GM18502 (cell line): Measurements from ENCODE around the gene KCNK2.

Experiments
- ATAC-seq: cut with Tn5 transposase; IDR thresholded peaks from one replicate; pipeline ENCODE4 v1.9.1; 2021; ENCODE audit warnings: mild to moderate bottlenecking; ENCODE audit not compliant: unreplicated experiment, poor library complexity

KCNK2 gene

GRCh38 chr1:215094381-215094780 lies 11.8 kb downstream of the KCNK2 start:
- ATAC-seq, result no peak

- ATAC-seq, result no peak
Measured at GRCh38 chr1:215095524-215095923, 13.0 kb downstream of the KCNK2 start.

GRCh38 chr1:215101511-215101910 lies 19.0 kb downstream of the KCNK2 start:
- no peak for ATAC-seq

DNA sequence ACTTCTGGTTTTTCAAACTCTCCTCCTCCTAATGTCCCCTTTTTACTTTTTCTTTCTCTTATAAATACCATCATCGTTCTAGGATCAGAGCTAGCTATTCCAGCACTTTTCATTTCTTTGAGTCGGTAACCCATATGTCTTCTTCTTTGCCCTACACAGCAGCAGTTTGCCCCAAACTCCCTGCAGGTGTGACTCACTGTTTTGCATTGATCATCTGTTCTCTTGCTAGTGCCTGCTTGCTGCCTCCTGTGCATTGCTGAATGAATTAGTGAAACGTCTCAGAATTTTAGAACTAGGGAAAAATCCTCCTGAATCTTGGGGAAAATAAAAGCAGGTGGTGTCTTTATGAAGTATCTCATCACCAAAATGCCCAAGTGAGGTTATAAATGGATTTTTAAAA lies 21.7 kb downstream of the KCNK2 start:
- ATAC-seq, result no peak

- ATAC-seq, result no peak
Measured at GRCh38 chr1:215106067-215106466, 23.5 kb downstream of the KCNK2 start.

DNA sequence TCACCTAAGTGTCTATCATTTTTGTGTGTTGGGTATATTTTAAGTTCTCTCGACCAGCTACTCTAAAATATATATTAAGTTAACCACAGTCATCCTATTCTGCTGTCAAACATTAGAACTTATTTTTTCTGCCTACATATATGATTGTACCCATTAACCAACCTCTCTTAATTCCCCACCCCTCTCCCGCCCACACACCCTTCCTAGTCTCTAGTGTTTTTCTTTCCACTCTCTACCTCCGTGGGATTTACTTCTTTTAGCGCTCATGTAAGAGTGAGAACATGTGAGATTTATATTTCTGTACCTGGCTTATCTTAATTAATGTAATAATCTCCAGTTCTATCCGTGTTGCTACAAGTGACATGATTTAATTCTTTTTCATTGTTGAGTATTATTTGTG lies 26.6 kb downstream of the KCNK2 start:
- no peak for ATAC-seq

DNA sequence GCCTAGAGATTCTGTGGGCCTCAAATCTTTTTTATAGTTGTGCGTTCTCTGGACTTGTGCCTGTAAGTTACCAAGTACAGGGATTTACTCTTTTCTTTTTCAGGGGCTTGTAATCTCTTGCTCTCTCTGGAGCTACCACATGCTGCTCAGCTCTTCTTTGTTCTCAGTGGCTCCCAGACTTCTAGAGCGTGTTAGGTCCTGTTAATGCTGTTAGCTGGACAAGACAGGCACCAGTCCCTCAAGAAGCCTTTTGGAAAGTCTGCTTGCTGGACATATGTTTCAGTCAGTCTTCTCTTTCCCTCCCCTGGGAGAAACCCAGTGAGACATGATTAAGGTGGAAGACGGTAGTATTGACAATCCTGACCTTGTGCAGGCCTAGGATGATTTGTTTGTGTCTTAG lies 29.4 kb downstream of the KCNK2 start:
- ATAC-seq, result no peak

GRCh38 chr1:215113776-215114153 lies 31.2 kb downstream of the KCNK2 start:
- peak; percentile 60 for ATAC-seq

GRCh38 chr1:215114154-215114933 lies 31.8 kb downstream of the KCNK2 start:
- ATAC-seq, result no peak

DNA sequence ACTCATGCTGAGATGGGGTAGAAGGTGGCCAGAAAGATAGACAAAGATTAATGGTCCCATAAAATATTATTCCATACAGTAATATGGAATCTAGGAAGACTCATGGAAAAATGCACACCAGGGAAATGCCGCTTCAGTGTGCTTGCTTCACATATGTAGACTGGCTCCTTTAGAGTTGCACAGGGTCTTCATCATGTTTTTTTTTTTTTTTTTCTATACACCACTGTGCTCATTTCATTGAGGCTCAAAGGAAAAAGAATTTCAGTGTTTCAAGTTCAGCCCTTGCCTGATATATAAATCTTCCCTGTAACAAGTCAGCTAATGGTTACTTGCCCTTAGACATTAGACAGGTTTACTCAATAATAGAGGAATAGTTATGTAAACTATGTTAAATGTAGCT lies 33.2 kb downstream of the KCNK2 start:
- ATAC-seq, result no peak

- no peak for ATAC-seq
Measured at GRCh38 chr1:215118081-215118480, 35.5 kb downstream of the KCNK2 start.

DNA sequence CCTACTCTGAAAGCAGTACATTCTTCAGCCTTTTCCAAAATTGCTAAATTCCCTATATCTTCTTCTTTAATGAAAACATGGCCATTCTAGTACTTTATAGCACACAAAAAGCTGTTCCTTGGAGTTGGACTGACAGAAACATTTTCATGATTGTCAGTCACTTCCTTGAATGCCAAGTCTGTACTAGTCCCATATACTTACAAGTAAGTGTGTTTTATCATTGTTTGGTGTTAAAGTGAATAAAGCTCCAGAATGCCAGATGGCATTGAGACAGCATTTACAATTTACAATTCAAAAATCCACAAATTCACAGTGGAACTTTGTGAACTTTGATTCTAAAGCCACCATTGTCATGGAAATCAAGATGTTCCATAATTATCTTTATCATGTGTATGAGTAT lies 36.5 kb downstream of the KCNK2 start:
- no peak for ATAC-seq

GRCh38 chr1:215119719-215120365 lies 37.3 kb downstream of the KCNK2 start:
- no peak for ATAC-seq

GRCh38 chr1:215128504-215128903 lies 46.0 kb downstream of the KCNK2 start:
- no peak for ATAC-seq

GRCh38 chr1:215131291-215131690 lies 48.8 kb downstream of the KCNK2 start:
- no peak for ATAC-seq

GRCh38 chr1:215132156-215132555 lies 49.6 kb downstream of the KCNK2 start:
- ATAC-seq, result no peak

DNA sequence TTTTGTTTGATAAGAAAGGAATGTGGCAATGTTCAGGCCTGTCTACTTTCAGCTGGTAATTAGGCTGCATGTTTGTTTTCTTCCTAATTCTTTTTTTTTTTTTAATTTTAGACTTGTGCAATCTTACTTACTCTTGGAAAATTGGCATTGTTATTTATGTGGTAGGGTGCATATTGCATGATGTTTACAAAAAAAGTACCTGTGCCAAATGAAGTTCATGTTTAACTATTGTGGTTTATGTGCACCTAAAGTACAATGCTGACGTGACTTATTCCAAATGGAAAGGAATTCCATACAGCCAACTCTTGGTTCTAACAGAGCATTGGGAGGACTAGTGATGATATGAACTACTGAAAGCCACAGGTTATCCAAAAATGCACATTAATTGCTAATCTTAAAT lies 51.0 kb downstream of the KCNK2 start:
- ATAC-seq, result no peak

DNA sequence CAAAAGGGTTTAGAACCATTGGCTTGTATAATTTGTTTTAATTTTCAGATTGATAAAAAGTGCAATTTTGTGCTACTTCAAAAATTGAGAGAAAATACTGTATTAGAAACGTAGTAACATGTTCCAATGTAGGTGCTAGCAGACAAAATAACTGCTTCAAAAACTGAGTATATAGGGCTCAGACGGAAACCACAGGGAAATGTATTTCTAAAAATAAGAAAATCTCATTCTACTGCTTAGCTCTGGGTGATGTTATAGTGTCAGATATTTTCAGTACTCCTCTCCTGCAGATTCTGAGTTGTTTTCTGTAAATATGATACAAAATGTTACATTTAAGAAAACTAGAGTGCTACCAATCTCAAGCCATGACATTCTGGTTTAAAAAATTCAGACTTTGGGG lies 55.4 kb downstream of the KCNK2 start:
- ATAC-seq, result no peak

- no peak for ATAC-seq
Measured at GRCh38 chr1:215140135-215140534, 57.6 kb downstream of the KCNK2 start.

- ATAC-seq, result no peak
Measured at GRCh38 chr1:215141460-215141859, 58.9 kb downstream of the KCNK2 start.

GRCh38 chr1:215143497-215143896 lies 61.0 kb downstream of the KCNK2 start:
- no peak for ATAC-seq
